Heart left ventricle (tissue), 16 donors: ENCODE data around the gene COL4A6. TPM values are rescaled to one million over a fixed set of nuclear protein-coding genes. Genes with fewer than 3 reads are reported as not detected.

Experiments used
- ATAC-seq, 4 donors: fragments of 200-7000 bp; cut with Tn5 transposase; one replicate each; pipeline ENCODE4 v1.9.1; 2020 to 2022; ENCODE audit warnings: moderate library complexity in 4 of 4, mild to moderate bottlenecking in 3 of 4, moderate number of reproducible peaks in 1 of 4
- DNase-seq, 5 donors: peaks; one replicate each; pipeline ENCODE4 v3.0.0-alpha.2; 2020
- H3K27ac ChIP-seq, 12 donors: fragments of 200-600 bp; sonication (generic) in 4 of 12; one replicate each; pipeline versions ENCODE4 v1.5.0 to v1.8.0; 2016 to 2022; ENCODE audit warnings: mild to moderate bottlenecking in 2 of 12
- H3K27me3 ChIP-seq, 9 donors: fragments of 200-600 bp; sonication (generic) in 2 of 9; one replicate each; pipeline versions ENCODE4 v1.5.1 to v1.8.0; 2016 to 2022; ENCODE audit warnings: mild to moderate bottlenecking in 3 of 9
- H3K36me3 ChIP-seq, 9 donors: fragments of 200-600 bp; sonication (generic) in 2 of 9; one replicate each; pipeline versions ENCODE4 v1.5.0 to v1.8.0; 2018 to 2022; ENCODE audit warnings: mild to moderate bottlenecking in 2 of 9
- H3K4me1 ChIP-seq, 12 donors: fragments of 200-600 bp; sonication (generic) in 4 of 12; one replicate each; pipeline versions ENCODE4 v1.5.0 to v1.8.0; 2016 to 2022; ENCODE audit warnings: mild to moderate bottlenecking in 3 of 12
- H3K4me3 ChIP-seq, 12 donors: fragments of 200-600 bp; sonication (generic) in 4 of 12; one replicate each; pipeline versions ENCODE4 v1.5.0 to v1.8.0; 2017 to 2022; ENCODE audit warnings: mild to moderate bottlenecking in 9 of 12, moderate library complexity in 4 of 12
- H3K9me3 ChIP-seq, 12 donors: fragments of 200-600 bp; sonication (generic) in 4 of 12; one replicate each; pipeline versions ENCODE4 v1.5.0 to v1.8.0; 2016 to 2022; ENCODE audit warnings: mild to moderate bottlenecking in 1 of 12
- CTCF ChIP-seq, 12 donors: fragments of 200-600 bp; sonication (generic) in 4 of 12; IDR thresholded peaks; one replicate each; pipeline versions ENCODE4 v1.5.0 to v1.8.0; 2018 to 2022; ENCODE audit warnings: antibody characterized with exemption in 12 of 12, mild to moderate bottlenecking in 5 of 12
- POLR2A ChIP-seq, 2 donors: fragments of 450-650 bp; IDR thresholded peaks; one replicate each; pipeline ENCODE4 v1.6.1; 2017; ENCODE audit warnings: antibody characterized with exemption in 2 of 2, mild to moderate bottlenecking in 2 of 2, moderate library complexity in 2 of 2
- WGBS, 4 donors: extraction: QIAGEN DNeasy Blood & Tissue Kit in 2 of 4; methylation state at CpG; one replicate each; pipeline versions ENCODE4 v1.1.5 to v1.1.7; 2013 to 2018; 5-methylcytosine and 5-hydroxymethylcytosine counted together
- intact Hi-C, 10 donors: fragments of 100-400 bp; cut with DNase I; formaldehyde crosslinking; loops; one replicate each; pipeline versions ENCODE4 v1.11.1 to v1.14.2; 2022
- polyA plus RNA-seq, 2 donors: library from polyadenylated mRNA; stranded (reverse); fragments of 200-250 nt; gene quantifications; one replicate each; pipeline ENCODE4 v1.2.3, GENCODE V29; 2013
- total RNA-seq, 9 donors: library from RNA; depleted of rRNA in 2 of 9; stranded (reverse); fragments of >200 nt in 2 of 9; fragmentation: NEBNext Ultra II Directional in 3 of 9; extraction: Animal tissue kit (Norgen Biotek cat#: 25700) in 3 of 9; gene quantifications; one replicate each; pipeline versions ENCODE4 v1.1.0 to v1.2.4, GENCODE V29; 2016 to 2023
- donor health status: ischemic (EF 13 %, LVEDD 7.1; RV severe dilation, severe dysfunction).
- donor health status: healthy with polysubstance abuse.
- donor health status: DM: no; HTN: yes; CAD: no.
- donor health status: DM: no; HTN: no; CAD: no.
- donor health status: ischemic (EF 25% LVEDD 6.9; RV normal size, moderate dysfunction).
- donor health status: ischemic (EF 25% LVEDD 5.7; RV mildly dilated, moderate dysfunction).
- donor health status: healthy.
- donor health status: DM: yes; HTN: yes; CAD: no.
- donor health status: ischemic (EF 35%, LVEDD 5.7; RV mildly dilated, moderate dysfunction).
- donor health status: nonischemic (EF 11% LVEDD 7.7; RV severe dilation, severe dysfunction).
- donor health status: DM: yes; HTN: yes; CAD: no.
- donor health status: PGD.
- donor health status: ischemic (EF 29% LVEDD 5.4; RV normal size, mild dysfunction).
- donor health status: nonischemic (EF 23%, LVEDD 6.1; RV moderate dilation, normal function).

Gene COL4A6
- total and polyA plus RNA-seq, 11 donors = 2.9 to 14.0 (median 7.2) TPM

DNA sequence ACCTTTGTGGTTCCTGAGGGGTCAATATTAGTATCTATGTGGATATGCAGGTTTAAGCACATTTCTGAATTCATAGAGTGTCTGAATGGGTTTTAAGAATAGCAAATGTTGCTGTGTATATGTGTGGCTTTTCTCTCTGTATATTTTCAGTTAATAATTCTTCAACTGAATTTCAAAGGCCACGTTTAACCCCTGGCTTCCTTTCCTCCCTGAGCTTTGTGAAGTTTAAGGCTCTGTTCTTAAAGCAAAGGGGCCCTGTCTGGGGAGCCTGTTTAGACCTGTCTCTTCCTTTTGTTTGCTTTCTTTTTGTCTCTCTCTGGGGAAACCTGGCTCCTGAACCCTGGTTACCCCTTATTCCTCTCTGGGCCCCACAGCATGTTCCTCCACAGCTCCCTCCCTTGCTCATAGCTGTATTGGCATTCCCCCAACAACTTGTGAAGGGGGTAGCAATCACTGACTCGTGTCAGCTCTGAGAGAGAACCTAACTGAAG lies 139.1 kb downstream of the COL4A6 start:
- ATAC-seq (peak in 3 of 4 donors; percentile 47 to 64 (median 62)), DNase-seq (no peak)
- Histone ChIP-seq H3K9me3 (no peaks in the 10 kb centered on the region), H3K36me3 (no peaks in the 10 kb centered on the region), H3K4me3 (no peak overlapping the region), H3K27me3 (peaks cover 0 to 25% (median 0%) of the 10 kb centered on the region in 9 donors), H3K27ac (no peak overlapping the region), H3K4me1 (peaks cover 0 to 7% (median 0%) of the 10 kb centered on the region in 12 donors)
- WGBS, 4 donors = 6 to 25% (median 17%) methylated on average over 2 of the region's 2 CpGs
- TF ChIP-seq CTCF (IDR thresholded peaks at IDR 0.05) (no peak), POLR2A (IDR thresholded peaks at IDR 0.05) (no peak)
- intact Hi-C loops = loop anchor here in 2 of 10 donors (10.0 kb wide), 2 partner anchors 64 to 1176 kb away; no protein-coding TSS in a partner anchor

DNA sequence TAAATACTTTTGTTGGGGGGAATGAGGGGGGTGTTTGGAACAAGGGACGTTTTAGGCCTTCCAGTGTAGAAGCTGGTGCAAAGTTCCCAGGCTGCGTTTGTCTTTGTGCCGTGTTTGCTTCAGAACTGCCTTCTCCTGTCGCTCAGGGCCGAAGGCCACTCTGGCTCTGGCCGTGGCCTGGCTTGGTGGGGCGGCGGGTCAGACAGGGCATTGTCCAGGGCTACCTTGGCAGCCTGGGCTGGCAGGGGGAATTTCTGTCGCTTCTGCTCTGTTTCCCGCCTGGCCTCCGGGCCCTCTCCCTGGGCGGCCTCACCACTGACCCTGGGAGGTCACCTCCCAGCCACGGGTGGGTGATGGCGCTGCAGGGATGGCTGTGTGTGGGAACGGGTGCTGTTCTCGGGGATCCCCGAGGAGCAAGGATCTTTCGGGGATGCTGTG lies 140.0 kb downstream of the COL4A6 start:
- peaks cover 0 to 6% (median 0%) of the 10 kb centered on the region in 12 donors for H3K4me1 ChIP-seq
- H3K27me3 ChIP-seq = peaks cover 0 to 19% (median 0%) of the 10 kb centered on the region in 9 donors
- intact Hi-C loops = loop anchor here in 2 of 10 donors (10.0 kb wide), 2 partner anchors 63 to 1177 kb away; no protein-coding TSS in a partner anchor
- no peak for ATAC-seq
- no peaks in the 10 kb centered on the region for H3K36me3 ChIP-seq
- H3K4me3 ChIP-seq = no peak overlapping the region
- no peak overlapping the region for H3K27ac ChIP-seq
- TF ChIP-seq CTCF (IDR thresholded peaks at IDR 0.05) = no peak
- no peak for TF ChIP-seq POLR2A (IDR thresholded peaks at IDR 0.05)
- 83 to 94% (median 90%) methylated on average over 10 to 18 of the region's 18 CpGs for WGBS, 4 donors
- no peaks in the 10 kb centered on the region for H3K9me3 ChIP-seq
- DNase-seq = no peak

DNA sequence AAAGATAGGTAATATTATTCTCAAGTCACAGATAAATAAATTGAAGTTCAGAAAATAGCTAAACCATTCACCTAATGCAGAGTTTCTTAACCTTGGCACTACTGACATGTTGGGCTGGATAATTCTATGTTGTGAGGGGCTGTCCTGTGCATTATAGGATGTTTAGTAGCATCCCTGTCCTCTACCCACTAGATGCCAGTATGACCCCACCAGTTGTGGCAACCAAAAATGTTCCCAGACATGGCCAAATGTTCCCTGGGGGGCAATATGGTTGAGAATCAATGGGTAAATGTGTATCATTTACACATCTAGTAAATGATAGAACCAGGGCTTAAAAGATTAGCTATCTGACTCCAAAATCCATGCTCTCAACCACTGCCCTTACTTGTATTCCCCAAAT lies 140.9 kb downstream of the COL4A6 start:
- H3K4me3 ChIP-seq = no peak overlapping the region
- TF ChIP-seq POLR2A (IDR thresholded peaks at IDR 0.05) = no peak
- peak in 1 of 12 donors; percentile 14 for TF ChIP-seq CTCF (IDR thresholded peaks at IDR 0.05)
- no peak overlapping the region for H3K27ac ChIP-seq
- H3K27me3 ChIP-seq = peaks cover 0 to 19% (median 0%) of the 10 kb centered on the region in 9 donors
- no peak for DNase-seq
- peaks cover 0 to 2% (median 0%) of the 10 kb centered on the region in 12 donors for H3K9me3 ChIP-seq
- no peaks in the 10 kb centered on the region for H3K36me3 ChIP-seq
- ATAC-seq = no peak
- H3K4me1 ChIP-seq = peaks cover 0 to 6% (median 0%) of the 10 kb centered on the region in 12 donors
- intact Hi-C loops = loop anchor here in 2 of 10 donors (10.0 kb wide), 2 partner anchors 62 to 1178 kb away; no protein-coding TSS in a partner anchor

GRCh38 chrX:108292053-108292452 lies 146.2 kb downstream of the COL4A6 start:
- TF ChIP-seq CTCF (IDR thresholded peaks at IDR 0.05) = no peak
- no peak for TF ChIP-seq POLR2A (IDR thresholded peaks at IDR 0.05)
- H3K4me1 ChIP-seq = peaks cover 0 to 6% (median 0%) of the 10 kb centered on the region in 12 donors
- no peaks in the 10 kb centered on the region for H3K36me3 ChIP-seq
- DNase-seq (no peak), ATAC-seq (no peak)
- H3K27ac ChIP-seq = no peak overlapping the region
- H3K4me3 ChIP-seq = no peak overlapping the region
- H3K27me3 ChIP-seq = peaks cover 0 to 16% (median 0%) of the 10 kb centered on the region in 9 donors
- intact Hi-C loops = loop anchor here in 2 of 10 donors (10.0 kb wide), 2 partner anchors 57 to 1183 kb away; no protein-coding TSS in a partner anchor
- peaks cover 0 to 7% (median 0%) of the 10 kb centered on the region in 12 donors for H3K9me3 ChIP-seq
- WGBS, 4 donors = 71 to 86% (median 81%) methylated on average over 3 of the region's 3 CpGs
